H1 (cell line): Measurements from ENCODE around the gene OR51S1. TPM values are rescaled to one million over a fixed set of nuclear protein-coding genes. Genes with fewer than 3 reads are reported as not detected.

Source experiments
- HDAC6 ChIP-seq: IDR thresholded peaks from one replicate; pipeline ENCODE4 v1.7.1; 2012; ENCODE audit warnings: low read depth, mild to moderate bottlenecking, inconsistent platforms, low read length, moderate library complexity
- polyA plus RNA-seq, 7 experiments: library from polyadenylated mRNA; depleted of rRNA in 3 of 7; stranded (reverse) in 5 of 7; unstranded in 2 of 7; fragments of >200 nt in 5 of 7; fragments of 200-250 nt in 2 of 7; gene quantifications; 1 replicate in 5 of 7; 2 replicates in 1 of 7; 4 replicates in 1 of 7; pipeline versions ENCODE4 v1.2.1 to v1.2.3, GENCODE V29; 2011 to 2013; ENCODE audit warnings: missing spikeins in 2 of 7, mixed read lengths in 2 of 7
- total RNA-seq: library from RNA; stranded (reverse); fragmentation: NEBNext Ultra II Directional; extraction: Animal tissue kit (Norgen Biotek cat#: 25700); gene quantifications from 2 replicates; pipeline ENCODE4 v1.2.1, GENCODE V29; 2021

Gene OR51S1
- total and polyA plus RNA-seq, 2 of the 8 experiments (the other 6 are each of a cell fraction or from before 2014, with no cell fraction given) = not detected

- no peak for TF ChIP-seq HDAC6
These were observed 33.0 kb upstream of the OR51S1 start, which contains the start of gene OR51T1 (continued) for GRCh38 chr11:4881860-4882500.
